Fibroblast of mammary gland (primary cell): ENCODE measurements around the gene NFKBIB.

Source experiments
- DNase-seq: peaks from one replicate; pipeline ENCODE4 v3.0.0-alpha.2; 2010; ENCODE audit warnings: low read depth
- H3K4me3 ChIP-seq: 2 replicates; pipeline ENCODE4 v1.5.1; 2011; ENCODE audit warnings: low read depth, mild to moderate bottlenecking, low read length, moderate library complexity; ENCODE audit not compliant: control insufficient read depth
- TF ChIP-seq, protein P1 (sequence below): conservative IDR thresholded peaks from 2 replicates; pipeline ENCODE4 v1.5.1; 2011; ENCODE audit warnings: low read depth, low read length, inconsistent platforms; ENCODE audit not compliant: control insufficient read depth, insufficient read depth

NFKBIB gene, protein sequence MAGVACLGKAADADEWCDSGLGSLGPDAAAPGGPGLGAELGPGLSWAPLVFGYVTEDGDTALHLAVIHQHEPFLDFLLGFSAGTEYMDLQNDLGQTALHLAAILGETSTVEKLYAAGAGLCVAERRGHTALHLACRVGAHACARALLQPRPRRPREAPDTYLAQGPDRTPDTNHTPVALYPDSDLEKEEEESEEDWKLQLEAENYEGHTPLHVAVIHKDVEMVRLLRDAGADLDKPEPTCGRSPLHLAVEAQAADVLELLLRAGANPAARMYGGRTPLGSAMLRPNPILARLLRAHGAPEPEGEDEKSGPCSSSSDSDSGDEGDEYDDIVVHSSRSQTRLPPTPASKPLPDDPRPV

DNA sequence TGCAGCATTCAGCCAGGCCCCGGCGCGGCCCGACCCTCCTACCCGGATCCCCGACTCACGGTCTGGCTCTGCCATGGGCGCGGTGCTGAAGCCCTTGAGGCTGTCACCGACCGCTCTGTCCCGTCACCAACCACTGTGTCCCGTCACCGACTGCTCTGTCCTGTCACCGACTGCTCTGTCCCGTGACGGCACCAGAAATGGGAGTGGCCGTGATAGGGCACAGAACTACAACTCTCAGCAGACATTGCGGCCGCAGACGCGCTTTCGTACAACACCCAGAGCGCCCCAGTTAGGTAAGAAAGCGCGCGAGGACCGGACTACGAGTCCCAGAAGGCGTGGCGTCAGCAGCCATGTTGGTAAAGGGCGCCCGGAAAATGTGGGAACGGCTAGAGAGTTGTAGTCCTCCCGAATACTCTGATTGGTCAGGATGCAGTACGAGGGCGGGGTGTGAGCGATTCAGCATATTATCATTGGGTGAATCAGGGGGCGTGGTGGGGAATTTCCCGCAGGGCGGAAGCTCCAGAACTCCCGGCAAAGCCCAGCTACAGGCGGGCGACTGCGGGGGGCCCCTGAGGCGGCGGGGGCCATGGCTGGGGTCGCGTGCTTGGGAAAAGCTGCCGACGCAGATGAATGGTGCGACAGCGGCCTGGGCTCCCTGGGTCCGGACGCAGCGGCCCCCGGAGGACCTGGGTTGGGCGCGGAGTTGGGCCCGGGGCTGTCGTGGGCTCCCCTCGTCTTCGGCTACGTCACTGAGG lies at the start of gene NFKBIB, which contains the start of gene SIRT2:
TSS of gene NFKBIB (plus strand) at position 523 of the 755 bp plus-strand sequence. CDS start at position 587, 64 bp downstream.
TSS of gene SIRT2 (minus strand) at position 172 of the 755 bp plus-strand sequence. CDS start at position 75, 97 bp downstream.
- peak; percentile 99 for DNase-seq
- TF ChIP-seq, protein P1, sequence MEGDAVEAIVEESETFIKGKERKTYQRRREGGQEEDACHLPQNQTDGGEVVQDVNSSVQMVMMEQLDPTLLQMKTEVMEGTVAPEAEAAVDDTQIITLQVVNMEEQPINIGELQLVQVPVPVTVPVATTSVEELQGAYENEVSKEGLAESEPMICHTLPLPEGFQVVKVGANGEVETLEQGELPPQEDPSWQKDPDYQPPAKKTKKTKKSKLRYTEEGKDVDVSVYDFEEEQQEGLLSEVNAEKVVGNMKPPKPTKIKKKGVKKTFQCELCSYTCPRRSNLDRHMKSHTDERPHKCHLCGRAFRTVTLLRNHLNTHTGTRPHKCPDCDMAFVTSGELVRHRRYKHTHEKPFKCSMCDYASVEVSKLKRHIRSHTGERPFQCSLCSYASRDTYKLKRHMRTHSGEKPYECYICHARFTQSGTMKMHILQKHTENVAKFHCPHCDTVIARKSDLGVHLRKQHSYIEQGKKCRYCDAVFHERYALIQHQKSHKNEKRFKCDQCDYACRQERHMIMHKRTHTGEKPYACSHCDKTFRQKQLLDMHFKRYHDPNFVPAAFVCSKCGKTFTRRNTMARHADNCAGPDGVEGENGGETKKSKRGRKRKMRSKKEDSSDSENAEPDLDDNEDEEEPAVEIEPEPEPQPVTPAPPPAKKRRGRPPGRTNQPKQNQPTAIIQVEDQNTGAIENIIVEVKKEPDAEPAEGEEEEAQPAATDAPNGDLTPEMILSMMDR, result no peak
- peak within 1 kb of the TSS; percentile 90 for H3K4me3 ChIP-seq

DNA sequence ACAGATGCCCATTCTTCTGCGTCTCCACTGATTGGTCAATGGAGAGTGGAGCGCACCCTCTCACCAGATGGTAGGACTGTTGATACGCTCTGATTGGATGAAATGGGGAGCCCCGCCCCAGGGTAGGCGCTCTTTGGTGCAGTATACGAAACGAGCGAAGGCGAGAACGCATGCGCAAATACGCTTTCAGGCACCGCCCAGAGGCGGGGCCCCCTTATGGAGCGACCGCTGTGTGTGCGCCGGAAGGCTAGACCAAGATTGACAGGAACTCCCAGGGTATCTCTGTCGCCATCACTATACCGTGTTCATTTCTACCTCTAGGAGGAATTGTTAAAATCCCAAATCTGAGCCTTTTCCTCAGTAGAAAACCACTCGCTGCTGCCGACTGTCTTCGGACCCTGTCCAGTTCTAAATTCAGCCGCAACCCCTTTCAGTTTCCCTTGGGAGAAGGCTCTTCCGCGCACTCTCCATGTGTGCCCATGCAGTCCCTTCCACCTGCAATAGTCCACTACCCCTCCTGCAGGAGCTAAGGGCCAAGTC lies 49.3 kb upstream of the NFKBIB start:
- TF ChIP-seq, protein P1, result no peak
- peak; percentile 100 for DNase-seq
- H3K4me3 ChIP-seq, result peak overlapping the region; percentile 68

DNA sequence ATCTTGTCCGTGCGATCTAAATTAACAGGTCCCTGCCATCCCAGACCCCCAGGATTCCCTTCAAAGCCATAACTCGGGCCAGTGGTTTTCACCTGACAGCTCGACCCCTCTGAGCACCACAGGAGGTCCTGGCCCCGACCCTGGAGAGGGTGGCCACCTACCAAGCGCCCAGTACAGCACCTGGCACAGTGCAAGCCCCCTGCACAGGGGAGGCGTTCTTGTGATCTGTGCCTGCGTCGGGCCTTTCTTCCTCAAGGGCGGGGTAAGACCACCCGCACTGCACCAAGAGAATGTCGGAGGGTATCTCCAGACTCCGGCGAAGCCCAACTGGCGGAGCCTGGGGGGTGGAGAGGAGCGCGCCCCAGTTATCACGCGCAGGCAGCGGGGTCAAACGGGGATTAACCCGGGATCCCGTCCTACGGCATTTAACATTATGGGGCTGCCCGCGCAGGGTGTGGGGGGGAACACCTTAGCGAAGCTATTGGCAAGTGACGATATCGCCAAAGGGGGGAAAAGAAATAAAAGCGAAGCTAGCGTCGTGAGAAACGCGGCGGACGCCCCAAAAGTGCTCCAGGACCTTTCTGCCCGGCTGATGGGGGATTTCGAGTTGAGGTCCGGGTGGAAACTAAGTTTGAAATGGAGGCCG lies 48.7 kb upstream of the NFKBIB start:
- TF ChIP-seq, protein P1, result no peak
- H3K4me3 ChIP-seq, result peak overlapping the region; percentile 68
- no peak for DNase-seq

DNA sequence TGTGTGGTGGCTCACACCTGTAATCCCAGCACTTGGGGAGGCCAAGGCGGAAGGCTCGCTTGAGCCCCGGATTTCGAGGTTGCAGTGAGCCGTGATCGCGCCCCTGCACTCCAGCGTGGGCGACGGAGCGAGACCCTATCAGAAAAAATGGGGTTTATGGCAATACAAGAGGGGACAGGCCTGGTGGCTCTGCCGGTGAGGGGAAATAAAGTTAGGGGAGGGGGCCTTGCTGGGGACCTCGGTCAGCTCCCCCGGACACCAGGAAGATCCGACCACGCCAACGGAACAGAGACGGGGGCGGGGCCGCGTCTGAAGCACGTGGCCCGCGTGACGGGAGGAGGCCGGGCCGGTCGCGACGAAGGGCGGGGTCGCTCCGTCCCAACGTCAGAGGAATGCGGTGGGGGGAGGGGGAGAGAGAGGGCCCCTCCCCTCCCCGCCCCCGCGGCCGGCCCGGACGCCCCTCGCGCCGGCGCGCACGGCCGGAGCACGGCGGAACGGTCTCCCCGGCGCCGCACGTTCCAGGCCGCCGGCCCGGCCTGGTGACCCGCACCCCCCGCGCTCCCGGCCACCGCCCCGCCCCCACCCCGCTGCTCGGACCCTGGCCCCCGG lies 48.0 kb upstream of the NFKBIB start:
- DNase-seq, result peak; percentile 84
- TF ChIP-seq, protein P1, result no peak
- H3K4me3 ChIP-seq, result peak overlapping the region; percentile 76

DNA sequence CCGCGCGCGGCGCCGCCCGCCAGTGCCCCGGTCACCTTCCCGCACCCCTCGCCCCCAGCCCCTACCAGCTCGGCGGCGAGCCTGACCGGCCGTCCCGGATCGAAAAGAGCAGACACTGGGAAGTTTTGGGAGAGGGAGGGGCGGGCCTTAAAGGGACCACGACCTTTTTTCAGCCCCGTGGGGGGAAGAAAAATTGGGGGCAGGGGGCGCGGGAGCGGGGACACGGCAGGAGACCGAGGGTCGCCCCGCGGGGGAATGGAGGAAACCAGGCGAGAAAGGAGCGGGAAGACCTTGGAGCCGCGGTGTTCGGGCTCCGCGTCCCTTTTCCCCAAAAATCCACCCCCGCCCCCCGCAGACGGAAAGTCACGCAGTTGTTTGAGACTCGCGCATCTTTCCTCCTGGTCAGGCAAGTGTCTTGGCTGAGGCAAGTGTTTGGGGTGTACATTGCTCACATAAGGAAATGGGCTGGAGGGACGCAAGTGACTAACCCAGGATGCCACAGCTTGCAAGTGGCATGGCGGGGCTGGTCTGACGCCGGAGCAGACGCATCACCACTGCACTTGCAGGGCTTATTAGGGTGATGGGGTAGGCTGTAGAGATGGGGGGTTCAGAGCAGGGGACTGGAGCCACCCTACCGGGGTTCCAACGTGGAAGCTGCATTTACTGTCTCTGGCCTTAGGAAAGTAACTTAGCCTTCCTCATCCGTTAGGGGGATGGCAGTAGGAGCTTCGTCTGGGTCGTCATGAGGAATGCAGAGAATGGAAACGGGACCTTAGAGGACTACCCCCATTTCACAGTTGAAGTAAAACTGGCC lies 47.3 kb upstream of the NFKBIB start:
- peak overlapping the region; percentile 76 for H3K4me3 ChIP-seq
- peak; percentile 75 for DNase-seq
- TF ChIP-seq, protein P1, result no peak
